HG02571 (cell line): ENCODE measurements around the gene CNTNAP3.
"Not testable (repeated sequence)": the region's sequence is repeated elsewhere in the genome, so short reads cannot be mapped to it uniquely, and the experiment has no call there.

Experiments used
- ATAC-seq: cut with Tn5 transposase; IDR thresholded peaks from one replicate; pipeline ENCODE4 v1.9.1; 2021; ENCODE audit warnings: mild to moderate bottlenecking, moderate library complexity; ENCODE audit not compliant: unreplicated experiment

The CNTNAP3 gene

GRCh38 chr9:39073537-39073936, 214.4 kb downstream of the CNTNAP3 start:
- ATAC-seq: not testable (repeated sequence)

GRCh38 chr9:39067683-39068082, 220.3 kb downstream of the CNTNAP3 start:
- not testable (repeated sequence) for ATAC-seq

GRCh38 chr9:39062966-39063365, 225.0 kb downstream of the CNTNAP3 start:
- ATAC-seq: not testable (repeated sequence)

- ATAC-seq: not testable (repeated sequence)
Observed at GRCh38 chr9:39054453-39054852, 233.5 kb downstream of the CNTNAP3 start.

GRCh38 chr9:39046833-39047232, 241.1 kb downstream of the CNTNAP3 start:
- not testable (repeated sequence) for ATAC-seq

GRCh38 chr9:39042352-39042803, 245.6 kb downstream of the CNTNAP3 start:
- not testable (repeated sequence) for ATAC-seq

- not testable (repeated sequence) for ATAC-seq
Observed at GRCh38 chr9:39041774-39042173, 246.2 kb downstream of the CNTNAP3 start.

- not testable (repeated sequence) for ATAC-seq
Observed at GRCh38 chr9:39039148-39039547, 248.8 kb downstream of the CNTNAP3 start.

- not testable (repeated sequence) for ATAC-seq
Observed at GRCh38 chr9:39038221-39038620, 249.7 kb downstream of the CNTNAP3 start.

GRCh38 chr9:39033849-39034248, 254.1 kb downstream of the CNTNAP3 start:
- not testable (repeated sequence) for ATAC-seq

- ATAC-seq: not testable (repeated sequence)
Observed at GRCh38 chr9:39030204-39031019, 257.6 kb downstream of the CNTNAP3 start.

- ATAC-seq: not testable (repeated sequence)
Observed at GRCh38 chr9:39028855-39029254, 259.1 kb downstream of the CNTNAP3 start.

- not testable (repeated sequence) for ATAC-seq
Observed at GRCh38 chr9:39028168-39028567, 259.8 kb downstream of the CNTNAP3 start.

GRCh38 chr9:39025911-39026588, 261.9 kb downstream of the CNTNAP3 start:
- not testable (repeated sequence) for ATAC-seq
